HCT116 (cell line): Measurements from ENCODE around the gene ATP13A4.

Source experiments
- EGR1 ChIP-seq: IDR thresholded peaks from 2 replicates; pipeline ENCODE4 v1.6.1; 2012; ENCODE audit warnings: low read depth
- EZH2 ChIP-seq: fragments of 200-600 bp; sonication (generic); IDR thresholded peaks from 2 replicates; pipeline ENCODE4 v1.6.1; 2017; ENCODE audit warnings: antibody characterized with exemption, mixed run types
- EZH2phosphoT487 ChIP-seq: fragments of 200-600 bp; IDR thresholded peaks from 2 replicates; pipeline ENCODE4 v1.6.1; 2018; ENCODE audit warnings: antibody characterized with exemption, borderline replicate concordance
- FOSL1 ChIP-seq: IDR thresholded peaks from 2 replicates; pipeline ENCODE4 v1.6.1; 2012; ENCODE audit warnings: low read depth
- JUND ChIP-seq: IDR thresholded peaks from 2 replicates; pipeline ENCODE4 v1.6.1; 2012
- POLR2A ChIP-seq: IDR thresholded peaks from 2 replicates; pipeline ENCODE4 v1.7.0; 2011; ENCODE audit warnings: borderline replicate concordance; ENCODE audit not compliant: insufficient read depth, insufficient read length; ENCODE audit errors: extremely low read depth
- POLR2AphosphoS5 ChIP-seq: IDR thresholded peaks from 2 replicates; pipeline ENCODE4 v1.6.1; 2011; ENCODE audit warnings: mild to moderate bottlenecking, low read depth, low read length, moderate library complexity
- YY1 ChIP-seq: IDR thresholded peaks from 2 replicates; pipeline ENCODE4 v1.6.1; 2011; ENCODE audit warnings: low read length, low read depth, moderate library complexity, mild to moderate bottlenecking; ENCODE audit not compliant: insufficient replicate concordance; ENCODE audit errors: extremely low read depth
- ZFX ChIP-seq: fragments of 450-650 bp; IDR thresholded peaks from 2 replicates; pipeline ENCODE4 v1.6.1; 2017
- ZNF274 ChIP-seq: fragments of 200-500 bp; sonication (Bioruptor generic); IDR thresholded peaks from 2 replicates; pipeline ENCODE4 v1.6.1; 2014; ENCODE audit warnings: mild to moderate bottlenecking, low read depth, low read length, inconsistent platforms
- TF ChIP-seq, protein P1 (sequence below), 3 experiments: fragments of 200-600 bp in 1 of 3; sonication (generic) in 1 of 3; IDR thresholded peaks in 2 of 3; conservative IDR thresholded peaks in 1 of 3; 2 replicates each; pipeline ENCODE4 v1.5.1; 2012 to 2017; ENCODE audit warnings: low read depth in 2 of 3, low read length in 2 of 3, antibody characterized with exemption in 1 of 3, borderline replicate concordance in 1 of 3, control low read depth in 1 of 3, mild to moderate bottlenecking in 1 of 3, mixed read lengths in 1 of 3, mixed run types in 1 of 3, moderate library complexity in 1 of 3; ENCODE audit not compliant: insufficient read depth in 1 of 3

DNA sequence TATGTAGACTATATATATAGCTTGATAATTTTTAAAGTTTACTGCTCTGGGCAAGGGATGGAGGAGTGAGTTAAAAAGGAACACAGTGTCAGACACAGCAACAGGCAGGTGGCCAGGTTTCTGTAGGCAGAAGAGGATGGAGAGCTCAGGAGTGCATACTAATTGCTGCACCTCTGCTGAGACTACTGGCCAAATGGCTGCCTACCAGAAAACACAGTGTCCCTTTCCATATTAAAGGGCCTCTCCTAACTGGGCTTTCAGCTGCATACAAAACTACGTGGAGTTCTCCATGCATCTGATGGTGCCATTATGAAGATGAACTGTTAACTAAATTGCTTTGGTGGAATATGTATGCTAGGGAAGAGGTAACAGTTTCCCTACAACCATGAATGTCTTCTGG lies 1.8 kb downstream of the ATP13A4 start:
- TF ChIP-seq EGR1 (no peak), FOSL1 (no peak), EZH2 (no peak), ZNF274 (no peak), POLR2AphosphoS5 (no peak), POLR2A (no peak), JUND (no peak), EZH2phosphoT487 (no peak), ZFX (no peak), YY1 (no peak)
- TF ChIP-seq, protein P1, sequence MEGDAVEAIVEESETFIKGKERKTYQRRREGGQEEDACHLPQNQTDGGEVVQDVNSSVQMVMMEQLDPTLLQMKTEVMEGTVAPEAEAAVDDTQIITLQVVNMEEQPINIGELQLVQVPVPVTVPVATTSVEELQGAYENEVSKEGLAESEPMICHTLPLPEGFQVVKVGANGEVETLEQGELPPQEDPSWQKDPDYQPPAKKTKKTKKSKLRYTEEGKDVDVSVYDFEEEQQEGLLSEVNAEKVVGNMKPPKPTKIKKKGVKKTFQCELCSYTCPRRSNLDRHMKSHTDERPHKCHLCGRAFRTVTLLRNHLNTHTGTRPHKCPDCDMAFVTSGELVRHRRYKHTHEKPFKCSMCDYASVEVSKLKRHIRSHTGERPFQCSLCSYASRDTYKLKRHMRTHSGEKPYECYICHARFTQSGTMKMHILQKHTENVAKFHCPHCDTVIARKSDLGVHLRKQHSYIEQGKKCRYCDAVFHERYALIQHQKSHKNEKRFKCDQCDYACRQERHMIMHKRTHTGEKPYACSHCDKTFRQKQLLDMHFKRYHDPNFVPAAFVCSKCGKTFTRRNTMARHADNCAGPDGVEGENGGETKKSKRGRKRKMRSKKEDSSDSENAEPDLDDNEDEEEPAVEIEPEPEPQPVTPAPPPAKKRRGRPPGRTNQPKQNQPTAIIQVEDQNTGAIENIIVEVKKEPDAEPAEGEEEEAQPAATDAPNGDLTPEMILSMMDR (IDR thresholded peaks at IDR 0.05 in 2 of 3, conservative IDR thresholded peaks at IDR 0.05 in 1 of 3; ENCODE audit: borderline replicate concordance in 1 of 3, insufficient read depth in 1 of 3, low read depth in 2 of 3, low read length in 2 of 3) = no peak
